GM18520 (cell line): Measurements from ENCODE around the gene CCDC149.

Source experiments
- ATAC-seq: cut with Tn5 transposase; IDR thresholded peaks from one replicate; pipeline ENCODE4 v1.9.1; 2021; ENCODE audit not compliant: unreplicated experiment

Gene CCDC149

GRCh38 chr4:24805566-24805965 lies 107.3 kb downstream of the CCDC149 start:
- ATAC-seq = no peak

GRCh38 chr4:24805067-24805466 lies 107.8 kb downstream of the CCDC149 start:
- ATAC-seq = no peak

- ATAC-seq = no peak
Measured at GRCh38 chr4:24802648-24803047, 110.2 kb downstream of the CCDC149 start.

GRCh38 chr4:24801136-24801855 lies 111.5 kb downstream of the CCDC149 start:
- no peak for ATAC-seq

- no peak for ATAC-seq
Measured at GRCh38 chr4:24800325-24800895, 112.4 kb downstream of the CCDC149 start.

- no peak for ATAC-seq
Measured at GRCh38 chr4:24799544-24800324, 113.1 kb downstream of the CCDC149 start.

- no peak for ATAC-seq
Measured at GRCh38 chr4:24799196-24799543, 113.7 kb downstream of the CCDC149 start.

- ATAC-seq = no peak
Measured at GRCh38 chr4:24798036-24798610, 114.7 kb downstream of the CCDC149 start.

- ATAC-seq = no peak
Measured at GRCh38 chr4:24796620-24797019, 116.2 kb downstream of the CCDC149 start.

- ATAC-seq = no peak
Measured at GRCh38 chr4:24795666-24796381, 117.0 kb downstream of the CCDC149 start.

GRCh38 chr4:24794916-24795665 lies 117.8 kb downstream of the CCDC149 start, which contains the start of gene SOD3:
Gene SOD3, plus strand, starts transcription at chr4:24795573. Its CDS starts 3,949 bp downstream, at chr4:24799522.
- no peak for ATAC-seq

GRCh38 chr4:24794480-24794879 lies 118.4 kb downstream of the CCDC149 start:
- no peak for ATAC-seq

- no peak for ATAC-seq
Measured at GRCh38 chr4:24794051-24794450, 118.8 kb downstream of the CCDC149 start.

GRCh38 chr4:24793219-24794005 lies 119.4 kb downstream of the CCDC149 start:
- no peak for ATAC-seq

- ATAC-seq = no peak
Measured at GRCh38 chr4:24792552-24792951, 120.3 kb downstream of the CCDC149 start.

GRCh38 chr4:24791043-24791442 lies 121.8 kb downstream of the CCDC149 start:
- no peak for ATAC-seq

GRCh38 chr4:24783506-24783905 lies 129.3 kb downstream of the CCDC149 start:
- no peak for ATAC-seq

- ATAC-seq = no peak
Measured at GRCh38 chr4:24781999-24782745, 130.7 kb downstream of the CCDC149 start.
